Measurements from ENCODE around the gene HYOU1.

DNA sequence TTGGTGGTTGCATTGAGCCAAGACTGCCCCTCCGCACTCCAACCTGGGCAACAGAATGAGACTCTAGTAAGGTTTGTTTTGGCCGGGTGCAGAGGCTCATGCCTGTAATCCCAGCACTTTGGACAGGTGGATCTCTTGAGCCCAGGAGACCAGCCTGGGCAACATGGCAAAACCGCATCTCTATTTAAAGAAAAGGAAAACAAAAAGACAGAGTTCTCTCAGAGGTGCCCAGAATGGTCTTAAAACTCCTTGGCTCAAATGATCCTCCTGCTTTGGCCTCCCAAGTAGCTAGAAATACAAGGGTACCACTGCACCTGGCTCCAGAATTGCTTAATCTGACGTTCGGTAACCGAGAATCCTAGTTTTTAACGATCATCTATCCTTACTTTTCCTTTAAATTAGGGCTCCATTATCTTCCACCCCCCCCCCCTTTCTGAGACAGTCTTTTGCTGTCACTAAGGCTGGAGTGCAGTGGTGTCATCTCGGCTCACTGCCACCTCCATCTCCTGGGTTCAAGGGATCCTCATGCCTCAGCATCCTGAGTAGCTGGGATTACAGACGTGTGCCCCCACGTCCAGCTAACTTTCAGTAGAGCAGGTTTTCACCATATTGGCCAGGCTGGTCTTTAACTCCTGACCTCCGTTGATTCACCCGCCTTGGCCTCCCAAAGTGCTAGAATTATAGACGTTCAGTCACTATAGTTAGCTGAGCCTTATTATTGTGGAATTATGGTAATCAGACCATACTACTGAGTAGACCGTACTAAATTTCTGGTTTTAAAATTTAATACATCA is 40.6 kb downstream of the HYOU1 start:
- TF ChIP-seq, protein P1, sequence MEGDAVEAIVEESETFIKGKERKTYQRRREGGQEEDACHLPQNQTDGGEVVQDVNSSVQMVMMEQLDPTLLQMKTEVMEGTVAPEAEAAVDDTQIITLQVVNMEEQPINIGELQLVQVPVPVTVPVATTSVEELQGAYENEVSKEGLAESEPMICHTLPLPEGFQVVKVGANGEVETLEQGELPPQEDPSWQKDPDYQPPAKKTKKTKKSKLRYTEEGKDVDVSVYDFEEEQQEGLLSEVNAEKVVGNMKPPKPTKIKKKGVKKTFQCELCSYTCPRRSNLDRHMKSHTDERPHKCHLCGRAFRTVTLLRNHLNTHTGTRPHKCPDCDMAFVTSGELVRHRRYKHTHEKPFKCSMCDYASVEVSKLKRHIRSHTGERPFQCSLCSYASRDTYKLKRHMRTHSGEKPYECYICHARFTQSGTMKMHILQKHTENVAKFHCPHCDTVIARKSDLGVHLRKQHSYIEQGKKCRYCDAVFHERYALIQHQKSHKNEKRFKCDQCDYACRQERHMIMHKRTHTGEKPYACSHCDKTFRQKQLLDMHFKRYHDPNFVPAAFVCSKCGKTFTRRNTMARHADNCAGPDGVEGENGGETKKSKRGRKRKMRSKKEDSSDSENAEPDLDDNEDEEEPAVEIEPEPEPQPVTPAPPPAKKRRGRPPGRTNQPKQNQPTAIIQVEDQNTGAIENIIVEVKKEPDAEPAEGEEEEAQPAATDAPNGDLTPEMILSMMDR (IDR thresholded peaks at IDR 0.05): no peak
- no peak for TF ChIP-seq POLR2A (IDR thresholded peaks at IDR 0.05)
